IPS-NIHi11 (cell line): ENCODE results near the gene LIN7C.
"Not testable (repeated sequence)": the region's sequence is repeated elsewhere in the genome, so short reads cannot be mapped to it uniquely, and the experiment has no call there.

Experiments used
- DNase-seq: peaks from one replicate; pipeline ENCODE4 v3.0.0; 2012; ENCODE audit warnings: mixed read lengths, low spot score

LIN7C gene, protein sequence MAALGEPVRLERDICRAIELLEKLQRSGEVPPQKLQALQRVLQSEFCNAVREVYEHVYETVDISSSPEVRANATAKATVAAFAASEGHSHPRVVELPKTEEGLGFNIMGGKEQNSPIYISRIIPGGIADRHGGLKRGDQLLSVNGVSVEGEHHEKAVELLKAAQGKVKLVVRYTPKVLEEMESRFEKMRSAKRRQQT

DNA sequence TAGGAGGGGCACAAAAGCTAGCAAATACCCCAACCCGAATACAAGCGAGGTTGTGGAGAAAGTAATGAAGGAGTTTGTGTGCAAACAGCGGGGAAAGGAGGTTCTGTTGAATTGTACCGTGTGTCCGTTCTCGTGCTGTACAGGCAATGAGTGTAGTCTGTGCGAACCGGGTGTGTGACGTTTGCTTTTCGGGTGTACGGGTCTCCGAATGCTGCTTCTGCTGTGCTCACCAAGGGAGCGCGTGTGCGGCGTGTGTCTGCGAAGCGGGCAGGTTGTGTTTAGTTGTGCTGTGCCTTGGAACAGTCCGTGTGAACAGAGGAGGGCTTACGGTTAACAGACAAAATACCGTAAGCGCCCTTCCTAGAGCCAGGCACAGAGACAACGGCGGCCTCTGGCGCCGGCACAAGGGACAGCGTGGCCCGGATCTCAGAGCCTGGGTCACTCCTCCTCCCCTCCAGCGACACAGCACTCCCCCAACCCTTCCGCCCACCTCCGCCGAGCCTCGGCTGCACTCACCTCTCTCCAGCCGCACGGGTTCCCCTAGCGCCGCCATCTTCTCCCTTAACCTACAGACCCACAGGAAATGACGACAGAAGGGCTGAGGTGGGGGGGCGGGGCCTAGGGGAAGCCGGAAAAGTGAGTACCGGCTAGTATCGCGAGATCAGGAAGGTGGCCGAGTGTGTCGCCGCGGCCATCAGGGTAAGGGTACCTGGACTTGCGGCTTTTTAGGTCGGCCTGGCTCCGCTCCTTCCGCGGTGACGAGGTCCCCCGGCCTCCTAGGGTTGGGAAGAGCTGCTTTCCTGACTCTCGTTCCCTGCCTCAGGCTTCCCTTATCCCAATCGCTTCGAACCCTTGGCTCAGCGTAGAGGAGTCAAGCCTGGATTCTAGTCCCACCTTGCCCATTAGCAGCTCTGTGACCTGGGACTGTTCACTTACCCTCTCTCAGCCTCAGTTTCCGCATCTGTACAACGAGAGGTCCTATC, at the start of gene LIN7C:
TSS of gene LIN7C (minus strand) at position 570 of the 983 bp plus-strand sequence. CDS start at position 553, 17 bp downstream.
- DNase-seq, result peak; percentile 96

DNA sequence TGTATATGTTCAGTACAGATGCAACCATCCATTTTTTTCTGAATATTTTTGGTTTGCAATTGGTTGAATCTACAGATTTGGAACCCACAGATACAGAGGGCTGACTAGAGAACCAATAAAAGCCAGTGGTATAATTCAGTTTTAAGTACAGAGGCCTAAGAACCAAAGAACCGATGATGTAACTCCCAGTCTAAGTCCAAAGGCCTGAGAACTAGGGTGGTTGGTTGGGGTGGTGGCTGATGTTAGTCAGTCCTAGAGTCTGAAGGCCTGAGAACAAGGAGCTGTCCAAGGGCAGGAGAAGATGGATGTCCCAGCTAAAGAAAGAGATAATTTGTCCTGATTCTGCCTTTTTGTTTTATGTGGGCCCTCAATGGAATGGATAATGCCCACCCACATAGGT, 48.7 kb upstream of the LIN7C start:
- no peak for DNase-seq

DNA sequence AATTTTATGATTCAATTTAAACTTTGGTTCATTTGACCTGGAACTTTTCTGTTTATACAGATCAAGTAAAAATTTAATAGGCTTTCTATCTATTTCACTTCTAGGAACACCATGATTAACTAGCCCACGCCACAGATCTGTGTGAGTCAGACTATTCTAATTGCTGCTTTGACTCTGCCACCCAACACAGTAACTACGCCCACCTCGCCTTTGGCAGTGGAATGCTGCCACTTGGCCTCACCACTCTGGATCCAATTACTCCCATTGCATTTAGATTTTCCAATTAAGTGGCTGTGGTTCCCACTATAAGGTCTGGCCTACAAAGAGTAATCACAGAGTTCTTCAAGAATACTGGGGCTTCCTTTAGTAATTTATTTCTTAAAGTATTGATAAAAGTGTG, 46.6 kb upstream of the LIN7C start:
- no peak for DNase-seq

DNA sequence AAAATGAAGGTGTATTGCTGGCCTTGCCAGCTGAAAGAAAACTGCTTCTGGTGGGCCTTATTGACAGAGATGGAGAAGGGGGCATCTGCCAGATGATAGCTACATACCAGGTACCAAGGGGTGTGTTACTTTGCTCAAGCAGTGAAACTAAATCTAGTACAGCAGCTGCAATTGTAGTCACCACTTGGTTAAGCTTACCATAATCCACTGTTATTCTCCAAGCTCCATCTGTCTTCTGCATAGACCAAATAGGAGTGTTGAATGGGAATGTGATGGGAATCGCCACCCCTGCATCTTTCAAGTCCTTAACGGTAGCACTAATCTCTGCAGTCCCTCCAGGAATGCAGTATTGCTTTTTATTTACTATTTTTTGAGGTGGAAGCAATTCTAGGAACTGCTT, 45.8 kb upstream of the LIN7C start:
- DNase-seq, result no peak

DNA sequence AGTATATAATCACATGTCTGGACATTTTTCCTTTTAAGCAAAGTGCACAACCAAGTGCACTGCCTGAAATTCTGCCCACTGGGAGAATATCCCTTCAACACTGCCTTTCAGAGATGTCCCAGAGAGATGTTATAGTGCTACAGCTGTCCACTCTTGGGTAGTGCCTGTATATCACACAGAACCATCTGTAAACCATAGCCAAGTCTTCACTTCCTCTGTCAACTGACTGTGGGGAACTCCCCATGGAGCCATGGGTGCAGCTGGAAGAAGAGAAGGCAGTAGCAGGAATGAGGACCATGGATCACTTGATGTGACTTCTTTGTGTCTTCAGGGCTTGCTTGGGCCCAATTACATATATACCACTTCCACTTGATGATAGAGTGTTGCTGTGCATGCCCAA, 44.6 kb upstream of the LIN7C start:
- no peak for DNase-seq

DNA sequence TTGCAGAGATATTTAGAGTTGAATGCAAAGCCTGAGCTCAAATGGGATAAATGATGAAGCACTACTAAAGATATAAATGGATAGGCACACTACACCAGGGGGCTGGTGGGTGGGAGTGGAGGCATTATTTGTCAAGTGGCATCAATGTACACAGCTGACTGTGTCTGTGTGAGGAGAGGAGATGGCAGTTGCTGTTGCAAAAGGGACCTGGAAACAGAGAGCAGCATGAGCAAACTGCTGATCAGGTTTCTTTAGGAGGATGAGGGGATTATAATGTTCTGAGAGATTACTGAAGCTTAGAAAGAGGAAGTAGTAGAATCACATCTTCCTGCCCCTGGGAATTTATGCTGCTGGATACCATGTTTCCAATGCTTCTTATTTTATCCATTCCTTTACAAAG, 39.4 kb upstream of the LIN7C start:
- no peak for DNase-seq

DNA sequence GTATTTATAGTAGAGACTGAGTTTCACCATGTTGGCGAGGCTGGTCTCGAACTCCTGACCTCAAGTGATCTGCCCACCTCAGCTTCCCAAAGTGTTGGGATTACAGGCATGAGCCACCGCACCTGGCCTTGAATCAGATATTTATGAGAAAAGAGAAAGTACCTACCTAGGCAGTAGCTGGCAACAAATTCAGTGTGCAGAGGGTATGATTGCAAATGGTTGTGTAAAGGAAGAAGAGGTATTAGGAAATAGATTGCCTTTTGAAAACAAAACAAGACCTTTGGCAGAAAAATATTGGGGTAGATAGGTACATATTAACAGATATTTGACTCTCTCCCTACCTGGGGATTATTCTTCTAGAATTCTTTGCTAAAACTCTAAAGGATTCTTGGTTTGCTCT, 38.5 kb upstream of the LIN7C start:
- no peak for DNase-seq

DNA sequence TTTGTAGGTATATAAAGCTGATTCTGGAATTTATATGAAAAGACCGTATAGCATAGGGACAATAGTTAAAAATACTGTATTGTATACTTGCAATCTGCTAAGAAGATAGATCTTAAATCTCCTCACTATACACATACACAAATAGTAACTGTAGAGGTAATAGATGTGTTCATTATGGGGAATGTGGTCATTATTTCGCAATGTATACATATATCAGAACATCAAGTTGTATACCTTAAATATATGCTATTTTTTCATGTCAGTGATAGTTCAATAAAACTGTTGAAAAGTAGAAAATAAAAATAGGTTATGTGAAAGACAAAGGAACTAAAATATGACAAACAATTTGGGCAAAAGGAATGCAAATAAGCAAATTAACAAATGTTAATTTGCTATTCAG, 35.2 kb upstream of the LIN7C start:
- no peak for DNase-seq

DNA sequence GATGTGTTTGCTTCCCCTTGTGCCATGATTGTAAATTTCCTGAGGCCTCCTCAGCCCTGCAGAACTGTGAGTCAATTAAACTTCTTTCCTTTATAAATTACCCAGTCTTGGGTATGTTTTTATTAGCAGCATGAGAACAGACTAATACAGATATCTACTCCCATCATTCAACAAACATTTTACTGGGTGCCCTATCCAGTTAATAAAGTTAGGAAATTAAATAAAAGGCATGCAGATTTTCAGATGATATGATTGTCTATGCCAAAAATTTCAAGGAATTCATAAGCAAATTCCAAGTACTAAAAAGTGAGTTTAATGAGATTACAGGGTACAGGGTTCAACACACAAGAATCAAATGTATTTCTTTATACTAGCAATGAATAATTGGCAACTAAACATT, 33.5 kb upstream of the LIN7C start:
- no peak for DNase-seq

DNA sequence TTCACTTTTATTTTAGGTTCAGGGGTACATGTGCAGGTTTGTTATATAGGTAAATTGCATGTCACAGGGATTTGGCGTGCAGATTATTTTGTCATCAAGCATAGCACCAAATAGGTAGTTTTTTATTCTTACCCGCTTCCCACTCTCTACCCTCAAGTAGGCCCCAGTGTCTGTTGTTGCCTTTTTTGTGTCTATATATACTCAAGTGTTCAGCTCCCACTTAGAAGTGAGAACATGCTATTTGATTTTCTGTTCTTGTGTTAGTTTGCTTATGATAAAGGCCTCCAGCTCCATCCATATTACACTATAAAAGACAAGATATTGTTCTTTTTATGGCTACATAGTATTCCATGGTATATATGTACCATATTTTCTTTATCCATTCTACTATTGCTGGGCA, 28.5 kb upstream of the LIN7C start:
- no peak for DNase-seq

DNA sequence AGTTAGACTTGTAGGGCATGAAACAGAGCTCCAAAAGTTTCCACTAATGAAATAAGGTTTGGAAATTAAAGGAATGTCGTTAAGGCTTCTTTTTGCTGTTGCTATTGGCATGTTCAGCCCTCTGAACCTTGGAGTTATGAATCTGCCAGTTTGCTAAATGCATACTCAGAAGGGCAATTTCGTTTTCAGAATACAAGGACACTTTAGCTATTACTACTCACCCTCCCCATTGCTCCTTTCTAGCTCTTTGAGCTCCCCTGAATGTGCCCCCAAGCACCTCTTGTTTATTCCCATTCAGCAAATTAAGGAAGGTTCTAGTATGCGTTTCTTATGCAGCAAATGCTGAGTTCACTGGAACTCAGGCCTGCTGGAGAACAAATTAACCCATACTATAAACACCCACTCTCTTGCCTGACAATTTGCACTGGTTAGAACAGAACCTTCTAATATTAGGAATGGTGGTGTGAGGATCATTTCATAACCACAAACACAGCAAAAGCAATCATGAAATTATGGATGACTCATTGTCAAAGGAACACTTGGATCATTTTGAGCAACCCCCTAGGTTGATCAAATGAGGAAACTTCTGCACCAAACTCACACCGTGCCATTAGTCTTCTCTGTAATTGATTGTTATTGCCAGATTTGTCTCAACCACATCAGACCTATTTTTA, 26.2 kb upstream of the LIN7C start:
- DNase-seq, result no peak

DNA sequence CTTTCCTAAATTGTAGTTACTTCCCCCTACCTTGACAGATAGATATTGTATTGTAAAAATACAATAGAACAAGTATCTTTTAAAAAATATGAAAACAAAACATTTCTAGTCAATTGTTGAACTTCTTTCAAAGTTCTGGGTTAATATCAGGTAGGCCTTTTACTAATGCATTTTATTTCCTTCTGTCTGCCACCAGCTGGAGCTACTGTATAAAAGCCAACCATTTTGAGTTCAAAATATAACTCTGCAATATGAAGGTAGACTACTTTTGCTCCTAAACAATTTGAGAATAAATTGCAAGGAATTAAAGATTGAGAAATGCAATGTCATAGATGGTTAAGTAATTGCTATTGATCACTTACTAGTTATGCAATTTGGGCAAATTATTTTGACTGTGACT, 22.1 kb upstream of the LIN7C start:
- DNase-seq, result no peak

DNA sequence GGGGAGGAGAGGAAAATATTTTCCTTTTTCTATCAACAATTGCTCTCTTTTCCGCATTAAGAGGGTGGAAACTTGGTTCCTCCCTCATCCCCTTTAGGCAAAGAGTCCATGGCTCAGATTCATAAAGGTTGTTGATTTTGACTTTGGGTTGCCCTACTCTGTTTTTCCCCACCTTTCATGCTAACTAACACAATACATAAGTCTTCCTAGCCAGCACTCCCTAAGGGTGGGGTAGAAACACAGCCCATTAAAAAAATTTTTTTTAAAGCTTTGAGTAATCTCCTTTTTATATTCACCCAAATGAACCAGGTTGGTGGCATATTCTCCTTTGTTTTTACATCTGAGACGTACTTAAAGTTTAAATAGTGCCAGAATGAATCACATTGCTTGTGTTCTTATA, 20.0 kb upstream of the LIN7C start:
- DNase-seq, result no peak

DNA sequence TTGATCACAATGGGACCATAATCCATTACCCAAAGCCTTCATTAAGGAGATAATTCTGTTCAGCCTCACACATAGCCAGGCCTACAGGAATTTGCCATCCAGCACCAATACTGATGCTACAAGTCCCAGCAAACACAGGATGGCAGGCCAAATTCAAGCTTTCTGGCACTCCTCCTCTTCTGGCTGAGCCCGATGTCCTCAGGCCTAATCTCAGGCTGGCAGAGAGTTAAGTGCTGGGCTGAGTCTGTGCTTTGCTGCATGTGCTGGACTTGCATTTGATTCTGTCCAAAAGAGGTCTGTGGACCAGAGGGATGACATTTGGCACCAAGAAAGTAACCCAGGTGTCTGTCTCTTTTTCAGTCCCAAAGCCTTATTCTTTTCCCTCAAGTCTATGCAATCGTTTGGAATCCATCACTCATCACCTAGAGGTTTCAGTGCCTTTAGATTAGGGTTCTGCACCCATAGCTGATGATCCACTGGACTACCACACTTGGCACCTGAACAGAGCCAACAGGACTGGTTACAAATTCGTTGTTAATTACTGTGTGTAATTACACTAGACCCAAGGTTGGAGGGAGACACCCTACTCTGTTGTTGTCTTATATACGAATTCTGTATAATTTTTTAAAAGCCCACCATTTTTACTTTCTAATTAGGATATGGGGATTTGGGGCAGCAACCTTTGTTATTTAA, 19.4 kb upstream of the LIN7C start:
- DNase-seq, result no peak

DNA sequence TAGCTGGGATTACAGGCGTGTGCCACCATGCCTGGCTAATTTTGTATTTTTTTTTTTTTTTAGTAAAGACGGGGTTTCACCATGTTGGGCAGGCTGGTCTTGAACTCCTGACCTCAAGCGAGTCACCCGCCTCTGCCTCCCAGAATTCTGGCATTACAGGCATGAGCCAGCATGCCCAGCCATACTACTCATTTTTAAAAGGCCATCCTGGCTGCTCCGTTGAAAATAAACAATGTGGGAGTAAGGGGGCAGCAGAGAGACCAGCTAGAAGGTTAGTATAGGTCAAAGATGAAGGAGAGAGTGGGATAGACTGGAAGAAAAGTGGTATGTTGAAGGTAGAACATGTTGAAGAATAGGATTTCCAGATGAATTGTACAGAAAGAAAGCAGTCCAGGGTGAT, 17.6 kb upstream of the LIN7C start:
- DNase-seq, result peak; percentile 39

DNA sequence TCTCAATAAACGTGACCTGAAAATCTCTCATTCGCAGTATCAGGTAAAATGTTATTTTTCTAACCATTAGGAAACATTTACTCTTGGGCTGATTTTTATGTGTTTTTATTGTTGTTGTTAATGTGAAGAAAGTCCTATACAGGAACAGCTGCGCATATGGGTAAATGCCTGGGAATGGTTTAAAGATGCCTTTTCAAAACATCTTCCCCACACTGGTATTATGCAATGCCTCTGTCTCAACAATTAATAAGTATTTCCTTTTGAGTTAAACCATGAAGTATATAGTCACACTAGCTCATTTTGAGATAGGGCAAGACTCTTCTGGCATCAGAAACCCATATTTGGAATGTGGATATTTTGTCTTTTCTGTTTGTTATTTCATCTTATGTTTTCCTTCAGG, 13.7 kb upstream of the LIN7C start:
- no peak for DNase-seq

DNA sequence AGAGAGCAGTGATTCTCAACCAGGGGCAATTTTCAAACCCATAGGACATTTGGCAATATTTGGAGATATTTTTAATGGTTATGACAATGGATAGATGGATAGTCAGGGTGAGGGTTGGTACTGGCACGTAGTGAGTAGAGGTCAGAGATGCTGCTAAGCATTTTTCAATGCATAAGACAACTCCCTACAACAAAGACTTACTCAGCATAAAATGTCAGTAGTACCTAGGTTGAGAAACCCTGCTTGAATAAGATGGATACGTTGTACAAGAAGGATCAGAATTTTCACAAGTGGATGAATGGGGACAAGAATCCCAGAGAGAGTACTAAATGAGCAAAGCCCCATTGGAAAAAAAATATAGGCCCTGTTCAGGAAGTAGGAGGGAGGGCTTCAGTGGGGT, 11.9 kb upstream of the LIN7C start:
- DNase-seq, result no peak

DNA sequence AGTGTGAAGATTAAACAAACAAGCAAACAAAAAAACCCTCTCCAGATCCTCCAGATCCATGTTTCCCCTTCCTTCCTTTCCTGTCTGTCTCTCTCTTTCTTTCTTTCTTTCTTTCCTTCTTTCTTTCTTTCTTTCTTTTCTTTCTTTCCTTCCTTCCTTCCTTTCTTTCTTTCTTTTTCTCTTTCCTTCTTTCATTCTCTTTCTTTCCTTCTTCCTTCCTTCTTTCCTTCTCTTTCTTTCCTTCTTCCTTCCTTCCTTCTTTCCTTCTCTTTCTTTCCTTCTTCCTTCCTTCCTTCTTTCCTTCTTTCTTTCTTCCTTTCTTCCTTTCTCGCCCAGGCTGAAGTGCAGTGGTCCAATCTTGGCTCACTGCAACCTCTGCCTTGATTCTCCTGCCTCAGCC, 10.9 kb upstream of the LIN7C start:
- DNase-seq, result not testable (repeated sequence)

DNA sequence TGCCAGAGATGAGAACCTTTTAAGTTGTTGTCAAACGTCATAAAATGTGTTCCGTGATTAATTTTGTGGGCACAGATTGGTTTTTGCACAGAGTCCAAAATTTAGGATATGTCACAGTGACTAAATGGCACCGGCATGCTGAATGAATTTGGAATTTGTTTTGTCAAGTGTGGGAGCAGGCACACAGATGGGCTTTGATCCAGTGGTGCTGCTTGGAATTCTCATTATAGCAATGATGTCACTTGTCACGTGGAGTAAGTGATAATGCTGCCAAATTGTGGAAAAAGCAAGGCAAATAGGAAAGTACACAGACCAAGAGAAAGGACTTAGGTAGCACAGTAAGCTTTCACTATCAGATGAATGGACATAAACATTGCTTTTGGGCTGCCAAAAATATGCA, 8.0 kb upstream of the LIN7C start:
- DNase-seq, result no peak

DNA sequence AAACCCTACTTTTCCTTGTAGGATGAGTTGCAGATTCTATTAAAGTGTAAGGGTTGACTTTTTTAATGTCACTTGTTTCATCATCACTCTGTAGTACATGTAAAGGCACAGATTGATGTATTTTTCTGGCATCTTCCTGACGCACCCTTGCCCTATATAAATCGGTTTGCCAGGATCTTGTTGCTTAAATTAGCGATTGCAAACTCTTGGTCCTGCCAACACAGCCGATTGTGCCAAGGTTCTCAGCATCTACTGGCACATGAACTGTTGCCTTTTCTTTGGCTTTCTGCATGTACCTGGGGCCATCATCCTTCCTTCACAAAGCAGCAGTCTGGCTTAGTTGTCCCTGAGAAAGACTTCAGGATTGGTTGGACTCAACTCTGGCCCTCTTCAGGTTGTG, 7.5 kb upstream of the LIN7C start:
- DNase-seq, result no peak

DNA sequence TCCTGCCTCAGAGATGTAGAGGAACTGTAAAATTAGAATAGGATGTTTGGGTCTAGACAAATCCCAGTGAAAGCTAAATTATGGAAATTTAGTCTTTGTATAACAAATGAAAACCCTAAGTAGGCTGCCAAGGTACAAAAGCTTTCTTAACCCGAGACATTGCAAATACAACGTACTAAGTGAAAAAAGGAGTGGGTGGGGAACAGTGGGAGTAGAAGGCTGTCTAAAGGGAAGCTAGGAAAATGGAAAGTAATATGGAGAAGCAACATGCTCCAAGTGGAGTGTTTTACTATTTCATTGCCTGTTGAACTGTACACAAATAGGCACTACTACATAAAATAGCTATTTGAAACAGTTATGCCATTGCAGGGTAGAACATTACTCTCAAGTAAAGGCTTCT, 6.8 kb upstream of the LIN7C start:
- DNase-seq, result no peak

DNA sequence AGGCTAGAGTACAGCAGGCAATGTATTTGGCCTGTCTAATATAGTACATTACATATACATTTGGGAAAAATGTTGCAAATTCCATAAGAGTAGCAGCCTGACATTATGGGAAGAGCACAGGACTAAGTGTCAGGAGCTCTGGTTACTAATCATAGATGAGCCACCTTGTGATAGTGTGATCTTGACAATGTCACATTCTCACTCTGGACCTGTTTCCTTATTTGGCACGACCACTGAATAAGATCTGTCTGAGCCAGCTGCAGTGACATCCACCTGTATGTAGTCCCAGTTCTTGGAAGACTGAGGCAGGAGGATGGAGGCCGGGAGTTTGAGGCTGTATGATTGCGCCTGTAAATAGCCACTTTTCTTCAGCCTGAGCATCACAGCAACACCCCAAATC, 5.7 kb upstream of the LIN7C start:
- DNase-seq, result no peak
